Heart left ventricle (tissue), 16 donors: ENCODE results near the gene PGLYRP1. TPM values are rescaled to one million over a fixed set of nuclear protein-coding genes. Genes with fewer than 3 reads are reported as not detected.

Experiments used
- ATAC-seq, 4 donors: fragments of 200-7000 bp; cut with Tn5 transposase; one replicate each; pipeline ENCODE4 v1.9.1; 2020 to 2022; ENCODE audit warnings: moderate library complexity in 4 of 4, mild to moderate bottlenecking in 3 of 4, moderate number of reproducible peaks in 1 of 4
- DNase-seq, 5 donors: peaks; one replicate each; pipeline ENCODE4 v3.0.0-alpha.2; 2020
- H3K27ac ChIP-seq, 12 donors: fragments of 200-600 bp; sonication (generic) in 4 of 12; one replicate each; pipeline versions ENCODE4 v1.5.0 to v1.8.0; 2016 to 2022; ENCODE audit warnings: mild to moderate bottlenecking in 2 of 12
- H3K27me3 ChIP-seq, 9 donors: fragments of 200-600 bp; sonication (generic) in 2 of 9; one replicate each; pipeline versions ENCODE4 v1.5.1 to v1.8.0; 2016 to 2022; ENCODE audit warnings: mild to moderate bottlenecking in 3 of 9
- H3K36me3 ChIP-seq, 9 donors: fragments of 200-600 bp; sonication (generic) in 2 of 9; one replicate each; pipeline versions ENCODE4 v1.5.0 to v1.8.0; 2018 to 2022; ENCODE audit warnings: mild to moderate bottlenecking in 2 of 9
- H3K4me1 ChIP-seq, 12 donors: fragments of 200-600 bp; sonication (generic) in 4 of 12; one replicate each; pipeline versions ENCODE4 v1.5.0 to v1.8.0; 2016 to 2022; ENCODE audit warnings: mild to moderate bottlenecking in 3 of 12
- H3K4me3 ChIP-seq, 12 donors: fragments of 200-600 bp; sonication (generic) in 4 of 12; one replicate each; pipeline versions ENCODE4 v1.5.0 to v1.8.0; 2017 to 2022; ENCODE audit warnings: mild to moderate bottlenecking in 9 of 12, moderate library complexity in 4 of 12
- H3K9me3 ChIP-seq, 12 donors: fragments of 200-600 bp; sonication (generic) in 4 of 12; one replicate each; pipeline versions ENCODE4 v1.5.0 to v1.8.0; 2016 to 2022; ENCODE audit warnings: mild to moderate bottlenecking in 1 of 12
- CTCF ChIP-seq, 12 donors: fragments of 200-600 bp; sonication (generic) in 4 of 12; IDR thresholded peaks; one replicate each; pipeline versions ENCODE4 v1.5.0 to v1.8.0; 2018 to 2022; ENCODE audit warnings: antibody characterized with exemption in 12 of 12, mild to moderate bottlenecking in 5 of 12
- POLR2A ChIP-seq, 2 donors: fragments of 450-650 bp; IDR thresholded peaks; one replicate each; pipeline ENCODE4 v1.6.1; 2017; ENCODE audit warnings: antibody characterized with exemption in 2 of 2, mild to moderate bottlenecking in 2 of 2, moderate library complexity in 2 of 2
- WGBS, 4 donors: extraction: QIAGEN DNeasy Blood & Tissue Kit in 2 of 4; methylation state at CpG; one replicate each; pipeline versions ENCODE4 v1.1.5 to v1.1.7; 2013 to 2018; 5-methylcytosine and 5-hydroxymethylcytosine counted together
- intact Hi-C, 10 donors: fragments of 100-400 bp; cut with DNase I; formaldehyde crosslinking; loops; one replicate each; pipeline versions ENCODE4 v1.11.1 to v1.14.2; 2022
- polyA plus RNA-seq, 2 donors: library from polyadenylated mRNA; stranded (reverse); fragments of 200-250 nt; gene quantifications; one replicate each; pipeline ENCODE4 v1.2.3, GENCODE V29; 2013
- total RNA-seq, 9 donors: library from RNA; depleted of rRNA in 2 of 9; stranded (reverse); fragments of >200 nt in 2 of 9; fragmentation: NEBNext Ultra II Directional in 3 of 9; extraction: Animal tissue kit (Norgen Biotek cat#: 25700) in 3 of 9; gene quantifications; one replicate each; pipeline versions ENCODE4 v1.1.0 to v1.2.4, GENCODE V29; 2016 to 2023
- donor health status: ischemic (EF 13 %, LVEDD 7.1; RV severe dilation, severe dysfunction).
- donor health status: healthy with polysubstance abuse.
- donor health status: DM: no; HTN: yes; CAD: no.
- donor health status: DM: no; HTN: no; CAD: no.
- donor health status: ischemic (EF 25% LVEDD 6.9; RV normal size, moderate dysfunction).
- donor health status: ischemic (EF 25% LVEDD 5.7; RV mildly dilated, moderate dysfunction).
- donor health status: healthy.
- donor health status: DM: yes; HTN: yes; CAD: no.
- donor health status: ischemic (EF 35%, LVEDD 5.7; RV mildly dilated, moderate dysfunction).
- donor health status: nonischemic (EF 11% LVEDD 7.7; RV severe dilation, severe dysfunction).
- donor health status: DM: yes; HTN: yes; CAD: no.
- donor health status: PGD.
- donor health status: ischemic (EF 29% LVEDD 5.4; RV normal size, mild dysfunction).
- donor health status: nonischemic (EF 23%, LVEDD 6.1; RV moderate dilation, normal function).

The PGLYRP1 gene
- total and polyA plus RNA-seq, 11 donors, result 0.24 to 3.9 (median 0.53) TPM; not detected in 7

GRCh38 chr19:46033401-46033800, 10.5 kb upstream of the PGLYRP1 start:
- Histone ChIP-seq H3K9me3 (peaks cover 0 to 4% (median 0%) of the 10 kb centered on the region in 12 donors), H3K4me1 (no peaks in the 10 kb centered on the region), H3K27ac (no peak overlapping the region), H3K27me3 (peaks cover 0 to 25% (median 0%) of the 10 kb centered on the region in 9 donors), H3K4me3 (no peak overlapping the region), H3K36me3 (no peaks in the 10 kb centered on the region)
- intact Hi-C loops, result loop anchor here in 2 of 10 donors (5.0 kb wide), 1 partner anchor 154 kb away; no protein-coding TSS in a partner anchor
- WGBS, 4 donors, result 77 to 92% (median 83%) methylated on average over 2 to 11 of the region's 11 CpGs
- no peak for DNase-seq
- TF ChIP-seq CTCF (IDR thresholded peaks at IDR 0.05) (no peak), POLR2A (IDR thresholded peaks at IDR 0.05) (no peak)
- ATAC-seq, result no peak

- no peak overlapping the region for H3K27ac ChIP-seq
- 73 to 83% (median 82%) methylated on average over 3 of the region's 3 CpGs; no CpG with 5 or more reads in 1 of the 4 donors for WGBS, 4 donors
- ATAC-seq, result no peak
Observed at GRCh38 chr19:46032597-46033025, 9.8 kb upstream of the PGLYRP1 start.

GRCh38 chr19:46031781-46032596, 9.1 kb upstream of the PGLYRP1 start:
- no peak for DNase-seq
- ATAC-seq, result no peak
- intact Hi-C loops, result loop anchor here in 2 of 10 donors (5.0 kb wide), 1 partner anchor 155 kb away; no protein-coding TSS in a partner anchor
- WGBS, 4 donors, result 79 to 84% (median 83%) methylated on average over 2 to 5 of the region's 5 CpGs
- TF ChIP-seq POLR2A (IDR thresholded peaks at IDR 0.05) (no peak), CTCF (IDR thresholded peaks at IDR 0.05) (no peak)
- Histone ChIP-seq H3K9me3 (no peaks in the 10 kb centered on the region), H3K4me3 (no peak overlapping the region), H3K27ac (no peak overlapping the region), H3K27me3 (peaks cover 0 to 33% (median 4%) of the 10 kb centered on the region in 9 donors), H3K36me3 (no peaks in the 10 kb centered on the region), H3K4me1 (no peaks in the 10 kb centered on the region)

More at GRCh38 chr19:46032597-46033025, 9.8 kb upstream of the PGLYRP1 start:
- Histone ChIP-seq H3K4me1 (no peaks in the 10 kb centered on the region), H3K27me3 (peaks cover 0 to 33% (median 4%) of the 10 kb centered on the region in 9 donors), H3K4me3 (no peak overlapping the region), H3K9me3 (peaks cover 0 to 3% (median 0%) of the 10 kb centered on the region in 12 donors), H3K36me3 (no peaks in the 10 kb centered on the region)
- intact Hi-C loops, result loop anchor here in 2 of 10 donors (5.0 kb wide), 1 partner anchor 155 kb away; no protein-coding TSS in a partner anchor
- no peak for DNase-seq
- no peak for TF ChIP-seq POLR2A (IDR thresholded peaks at IDR 0.05)
- no peak for TF ChIP-seq CTCF (IDR thresholded peaks at IDR 0.05)

GRCh38 chr19:46030812-46031550, 8.1 kb upstream of the PGLYRP1 start:
- Histone ChIP-seq H3K27me3 (peaks cover 0 to 39% (median 8%) of the 10 kb centered on the region in 9 donors), H3K4me3 (no peak overlapping the region), H3K36me3 (no peaks in the 10 kb centered on the region), H3K27ac (no peak overlapping the region), H3K9me3 (no peaks in the 10 kb centered on the region), H3K4me1 (no peaks in the 10 kb centered on the region)
- TF ChIP-seq POLR2A (IDR thresholded peaks at IDR 0.05), result no peak
- no peak for TF ChIP-seq CTCF (IDR thresholded peaks at IDR 0.05)
- DNase-seq, result no peak
- WGBS, 4 donors, result 60 to 65% (median 62%) methylated on average over 12 of the region's 12 CpGs
- intact Hi-C loops, result loop anchor here in 2 of 10 donors (5.0 kb wide), 1 partner anchor 156 kb away; no protein-coding TSS in a partner anchor
- no peak for ATAC-seq
